ENCODE measurements around the gene HNRNPH2. TPM values are rescaled to one million over a fixed set of nuclear protein-coding genes. Genes with fewer than 3 reads are reported as not detected.
A peak's percentile ranks its signal among the peaks of the same experiment; 100 is the strongest.

Gene HNRNPH2
- total and polyA plus RNA-seq, 10 of the 15 experiments (the other 5 are each of a cell fraction or from before 2014, with no cell fraction given): 34.5 to 102 (median 61.4) TPM

- TF ChIP-seq EP300 (IDR thresholded peaks at IDR 0.05; ENCODE audit: borderline replicate concordance in 1 of 2, control insufficient read depth in 1 of 2, low read depth in 2 of 2, low read length in 2 of 2) (peak; percentile 41 to 70; a peak in 3 of 4 replicates), POLR2A (IDR thresholded peaks at IDR 0.05; ENCODE audit: low read depth, low read length) (peak; percentile 77), KDM1A (IDR thresholded peaks at IDR 0.05; ENCODE audit: borderline replicate concordance) (no peak), CUX1 (IDR thresholded peaks at IDR 0.05; ENCODE audit: insufficient replicate concordance, low read depth, low read length) (no peak), RELB (IDR thresholded peaks at IDR 0.05; ENCODE audit: low read depth) (peak; percentile 94), IRF4 (IDR thresholded peaks at IDR 0.05; ENCODE audit: low read depth, low read length) (no peak), ATF3 (IDR thresholded peaks at IDR 0.05; ENCODE audit: borderline replicate concordance, extremely low read depth, low read depth, low read length) (peak; percentile 94), NBN (IDR thresholded peaks at IDR 0.05) (peak; percentile 97), FOXM1 (IDR thresholded peaks at IDR 0.05; ENCODE audit: low read depth, low read length) (no peak), SREBF2 (IDR thresholded peaks at IDR 0.05; ENCODE audit: low read length) (no peak), EED (IDR thresholded peaks at IDR 0.05; ENCODE audit: low read depth) (no peak), USF1 (IDR thresholded peaks at IDR 0.05; ENCODE audit: borderline replicate concordance, extremely low read length, insufficient read depth, low read depth, low read length) (peak; percentile 93), SUPT20H (IDR thresholded peaks at IDR 0.05; ENCODE audit: borderline replicate concordance, control insufficient read depth, low read depth, low read length) (no peak), DPF2 (IDR thresholded peaks at IDR 0.05) (no peak; the same call in 1 of the 2 replicates), CEBPZ (IDR thresholded peaks at IDR 0.05; ENCODE audit: low read depth, low read length) (no peak), SP1 (IDR thresholded peaks at IDR 0.05; ENCODE audit: low read depth, low read length) (peak; percentile 72), ZNF207 (IDR thresholded peaks at IDR 0.05; ENCODE audit: borderline replicate concordance) (no peak), FOS (IDR thresholded peaks at IDR 0.05; ENCODE audit: borderline replicate concordance, extremely low read depth, insufficient read length) (peak; percentile 65)
Observed at GRCh38 chrX:101407748-101408531, at the start of gene HNRNPH2, which contains the start of gene GLA (continued).
